ENCODE data around the gene CDHR2.
"Not testable (repeated sequence)": the region's sequence is repeated elsewhere in the genome, so short reads cannot be mapped to it uniquely, and the experiment has no call there.

CDHR2 gene

GRCh38 chr5:176597417-176598389 is 48.6 kb downstream of the CDHR2 start:
- DNase-seq: no peak

GRCh38 chr5:176599749-176600430 is 50.7 kb downstream of the CDHR2 start:
- DNase-seq: not testable (repeated sequence)

- DNase-seq: no peak
Observed at GRCh38 chr5:176601901-176602482, 52.9 kb downstream of the CDHR2 start.

GRCh38 chr5:176603091-176603490 is 53.9 kb downstream of the CDHR2 start:
- no peak for DNase-seq

- DNase-seq: no peak
Observed at GRCh38 chr5:176606032-176606431, 56.9 kb downstream of the CDHR2 start.

DNA sequence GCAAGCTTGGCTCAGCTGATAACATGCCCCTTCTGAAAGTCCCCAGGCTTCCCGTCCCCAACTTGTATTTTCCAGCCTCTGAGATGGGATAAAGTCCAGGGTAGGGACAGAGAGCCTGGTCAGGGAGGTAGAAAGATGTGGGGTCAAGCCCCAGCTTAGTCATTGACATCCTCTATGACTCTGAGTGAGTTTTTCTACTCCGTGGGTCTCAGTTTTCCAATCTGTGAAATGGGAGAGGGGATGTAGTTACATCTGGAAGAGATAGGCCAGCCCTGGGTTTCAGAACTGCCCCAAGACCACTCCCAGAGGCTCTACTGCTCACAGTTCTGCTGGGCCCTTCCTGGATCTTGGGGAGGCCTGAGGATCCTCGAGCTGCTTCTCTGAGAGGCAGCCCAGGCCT is 57.7 kb downstream of the CDHR2 start:
- no peak for DNase-seq

DNA sequence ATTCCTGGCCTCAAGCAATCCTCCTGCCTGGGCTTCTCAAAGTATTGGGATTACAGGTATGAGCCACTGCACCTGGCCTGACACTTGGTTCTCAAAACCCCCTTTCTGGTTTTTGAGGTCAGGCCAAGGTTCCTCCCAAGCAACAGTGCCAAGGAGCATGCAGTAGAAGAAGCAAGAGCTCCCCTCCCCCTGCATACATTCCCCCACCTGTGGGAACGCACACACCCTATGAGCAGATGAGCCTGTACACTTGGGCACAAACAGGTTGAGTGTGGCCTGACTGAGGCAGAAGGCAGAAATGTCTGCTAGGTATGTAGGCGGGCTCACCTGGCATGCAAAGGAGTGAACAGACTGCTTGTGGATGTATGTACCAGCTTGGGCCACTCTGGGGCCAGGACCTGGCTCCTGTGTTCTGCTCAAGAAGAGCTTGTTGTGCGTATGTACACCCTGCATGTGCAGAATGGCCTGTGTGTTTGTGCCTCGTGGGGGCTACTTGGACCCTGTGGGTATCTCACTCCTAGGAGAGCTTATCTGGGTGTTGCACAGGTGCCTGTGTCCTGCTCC is 59.1 kb downstream of the CDHR2 start:
- DNase-seq: no peak

DNA sequence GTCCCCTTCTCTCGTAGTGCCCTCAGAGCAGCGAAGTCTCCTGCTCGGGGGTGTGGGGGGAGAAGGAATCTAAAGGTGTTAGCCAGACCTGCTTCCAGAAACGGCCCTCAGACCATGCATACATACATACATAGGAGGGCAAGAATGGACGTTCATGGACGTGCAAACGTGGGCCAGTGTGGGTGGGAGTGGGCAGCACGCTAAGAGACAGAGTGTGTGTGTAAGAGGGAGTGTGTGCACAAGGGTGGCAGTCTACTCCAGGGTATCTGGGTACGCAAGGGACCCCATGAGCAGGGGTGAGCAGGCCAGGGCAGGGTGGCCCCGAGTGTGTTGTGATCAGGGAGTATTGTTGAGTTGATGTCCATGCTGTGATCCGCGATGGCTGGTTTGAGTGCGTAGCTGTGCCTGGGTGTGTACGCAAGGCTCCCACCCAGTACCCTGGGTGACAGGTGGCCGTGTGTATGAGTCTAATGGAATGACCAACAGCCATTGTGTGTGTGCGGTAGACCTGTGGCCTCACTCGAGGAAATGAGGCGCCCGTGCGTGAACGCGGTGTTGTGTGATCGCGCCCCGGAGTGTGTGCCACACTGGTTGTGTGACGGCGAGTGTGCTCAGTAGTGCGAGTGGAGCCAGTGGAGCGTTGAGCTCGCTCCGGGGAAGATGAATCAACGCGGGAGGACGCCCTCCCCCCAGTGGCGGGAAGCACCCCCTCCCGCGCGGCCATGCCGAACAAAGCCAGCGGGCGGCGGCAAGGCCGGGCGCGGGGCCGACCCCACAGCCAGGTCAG is 60.0 kb downstream of the CDHR2 start:
- no peak for DNase-seq

DNA sequence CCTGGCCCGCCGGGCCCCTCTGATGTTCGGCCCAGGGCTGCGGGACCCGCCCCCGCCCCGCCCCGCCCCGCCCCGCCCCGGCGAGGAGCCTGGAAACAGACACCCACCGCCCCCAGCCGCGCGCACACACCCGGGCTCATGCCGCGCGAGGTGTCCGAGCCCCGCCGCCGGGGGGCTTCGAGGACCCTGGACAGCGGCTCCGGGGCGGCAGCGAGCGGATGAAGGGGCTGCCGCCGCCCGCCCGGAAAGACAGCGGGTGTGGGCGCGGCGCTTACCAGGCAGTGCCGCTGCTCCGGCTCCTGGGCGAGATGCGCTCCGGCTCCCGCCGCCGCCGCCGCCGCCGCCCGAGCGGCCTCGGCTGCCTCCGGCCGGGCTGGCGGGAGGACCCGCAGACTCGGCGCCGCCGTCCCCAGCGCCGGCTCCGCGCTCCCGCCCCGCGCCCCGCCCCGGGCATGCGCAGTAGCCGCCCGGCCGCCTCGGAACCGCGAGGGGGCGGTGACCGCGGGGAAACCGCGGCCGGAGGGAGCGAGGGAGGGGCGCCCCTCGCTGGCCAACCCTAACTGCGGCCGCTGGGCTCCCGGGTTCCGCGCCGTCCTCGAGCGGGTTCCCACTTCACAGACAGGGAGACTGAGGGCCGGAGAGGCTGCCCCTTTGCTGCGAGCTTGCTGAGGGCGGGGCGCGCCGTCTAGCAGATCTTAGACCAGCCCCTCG is 60.7 kb downstream of the CDHR2 start, which contains the start of gene GPRIN1:
GPRIN1 (minus strand) TSS at position 433 of the 711 bp plus-strand sequence. CDS start 10,322 bp downstream, outside the sequence.
- DNase-seq: peak; percentile 39

- DNase-seq: no peak
Observed at GRCh38 chr5:176610435-176610773, 61.3 kb downstream of the CDHR2 start.

DNA sequence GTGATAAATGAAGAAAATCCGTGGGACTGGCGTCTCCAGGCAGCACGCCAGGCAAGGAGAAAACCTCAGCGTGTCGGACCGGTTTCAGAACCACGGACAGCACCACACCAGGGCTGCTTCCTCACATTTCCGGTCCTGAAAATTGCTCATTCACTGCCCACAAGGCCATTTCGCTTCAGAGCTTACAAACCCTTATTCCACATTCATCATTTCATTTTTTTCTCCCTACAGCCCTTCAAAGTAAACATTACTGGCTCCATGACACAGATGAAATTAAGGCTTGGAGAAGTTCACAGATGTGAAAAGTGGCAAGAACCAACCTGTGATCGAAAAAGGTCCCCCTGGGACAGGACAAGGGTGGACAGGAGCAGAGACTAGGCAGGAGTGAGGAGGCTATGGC is 62.3 kb downstream of the CDHR2 start:
- peak; percentile 55 for DNase-seq

DNA sequence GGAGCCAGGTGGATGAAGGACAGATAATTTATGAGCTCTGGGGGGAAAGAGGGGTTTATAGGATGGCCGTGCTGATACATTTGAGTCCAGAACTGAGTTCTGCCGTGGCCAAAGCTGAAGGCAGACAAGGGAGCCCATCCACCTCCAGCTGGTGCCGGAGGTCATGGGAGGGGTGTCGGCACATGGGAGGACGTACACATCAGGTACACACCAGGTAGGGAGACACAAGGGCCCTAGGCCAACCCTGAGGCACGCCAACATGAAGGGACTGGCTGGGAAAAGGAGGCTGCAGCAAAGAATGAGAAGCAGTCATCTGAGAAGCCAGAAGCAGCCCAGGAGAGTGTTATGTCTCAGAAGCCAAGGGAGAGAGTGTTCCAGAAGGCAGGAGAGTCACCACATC is 62.9 kb downstream of the CDHR2 start:
- DNase-seq: no peak

GRCh38 chr5:176612855-176613254 is 63.7 kb downstream of the CDHR2 start:
- DNase-seq: no peak

DNA sequence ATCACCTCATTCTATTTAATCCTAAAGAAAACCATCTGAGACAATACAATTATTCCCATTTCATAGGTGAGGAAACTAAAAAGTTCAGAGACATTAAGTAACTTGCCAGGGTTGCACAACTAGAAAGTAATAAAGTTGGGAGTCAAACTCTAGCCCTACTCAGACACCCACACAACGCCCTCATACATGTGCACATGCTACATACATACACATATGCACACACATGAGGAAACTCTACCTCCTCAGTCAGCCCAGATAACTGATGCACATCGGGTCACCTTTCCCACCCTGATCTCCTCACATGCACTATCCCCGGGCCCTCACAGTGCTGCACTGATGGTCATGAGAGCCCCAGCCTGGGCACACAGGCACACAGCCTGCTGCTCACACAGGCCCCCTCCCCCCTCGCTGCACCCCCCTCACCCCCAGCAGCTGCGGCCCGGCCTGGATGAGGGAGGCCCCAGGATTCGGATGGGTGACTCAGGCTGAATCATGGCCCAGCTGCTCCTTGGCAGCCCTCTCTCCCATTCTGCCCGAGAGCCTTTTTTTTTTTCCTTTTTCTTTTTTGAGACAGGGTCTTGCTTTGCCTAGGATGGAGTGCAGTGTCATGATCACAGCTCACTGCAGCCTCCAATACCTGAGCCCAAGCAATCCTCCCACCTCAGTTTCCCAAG is 65.8 kb downstream of the CDHR2 start:
- no peak for DNase-seq

DNA sequence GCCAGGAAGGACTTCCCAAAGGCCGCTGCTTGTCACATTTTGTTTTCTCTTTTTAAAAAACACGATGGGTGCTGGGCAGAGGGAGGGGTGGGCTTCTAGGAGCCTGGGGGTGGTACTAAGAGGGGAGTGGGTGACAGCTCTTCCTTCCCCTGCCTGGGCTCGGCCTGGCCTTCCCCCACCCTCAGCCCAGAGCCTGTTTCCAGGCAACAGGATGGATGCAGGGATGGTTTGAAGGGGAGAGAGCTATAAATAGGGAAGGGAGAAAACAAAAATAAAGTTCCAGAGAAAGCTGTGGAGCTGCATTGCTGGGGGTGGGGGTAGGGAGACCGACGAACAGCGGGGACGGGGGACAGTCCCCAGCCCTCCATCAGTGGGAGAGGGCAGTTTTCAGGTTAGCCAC is 67.4 kb downstream of the CDHR2 start:
- DNase-seq: no peak

DNA sequence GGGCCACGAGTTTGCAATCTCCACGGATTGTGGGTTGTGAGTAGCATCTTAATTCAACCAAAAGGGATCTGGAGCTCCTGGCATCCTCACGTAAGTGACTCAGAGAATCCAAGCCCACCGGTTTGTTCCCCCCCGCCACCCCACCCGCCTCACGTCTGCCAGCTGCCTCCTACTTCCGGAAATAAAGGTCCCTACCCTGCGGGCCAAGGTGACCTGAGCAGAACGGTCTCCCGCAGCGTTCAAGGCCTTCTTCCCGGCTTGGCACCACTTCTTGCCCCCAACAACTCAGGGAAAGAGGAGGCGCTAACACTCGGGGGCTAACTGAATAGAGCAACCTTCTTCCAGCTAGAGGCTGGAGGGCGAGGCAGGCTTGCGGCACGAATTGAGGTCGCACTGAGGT is 69.6 kb downstream of the CDHR2 start:
- no peak for DNase-seq

GRCh38 chr5:176619203-176619568 is 70.0 kb downstream of the CDHR2 start:
- peak; percentile 52 for DNase-seq

DNA sequence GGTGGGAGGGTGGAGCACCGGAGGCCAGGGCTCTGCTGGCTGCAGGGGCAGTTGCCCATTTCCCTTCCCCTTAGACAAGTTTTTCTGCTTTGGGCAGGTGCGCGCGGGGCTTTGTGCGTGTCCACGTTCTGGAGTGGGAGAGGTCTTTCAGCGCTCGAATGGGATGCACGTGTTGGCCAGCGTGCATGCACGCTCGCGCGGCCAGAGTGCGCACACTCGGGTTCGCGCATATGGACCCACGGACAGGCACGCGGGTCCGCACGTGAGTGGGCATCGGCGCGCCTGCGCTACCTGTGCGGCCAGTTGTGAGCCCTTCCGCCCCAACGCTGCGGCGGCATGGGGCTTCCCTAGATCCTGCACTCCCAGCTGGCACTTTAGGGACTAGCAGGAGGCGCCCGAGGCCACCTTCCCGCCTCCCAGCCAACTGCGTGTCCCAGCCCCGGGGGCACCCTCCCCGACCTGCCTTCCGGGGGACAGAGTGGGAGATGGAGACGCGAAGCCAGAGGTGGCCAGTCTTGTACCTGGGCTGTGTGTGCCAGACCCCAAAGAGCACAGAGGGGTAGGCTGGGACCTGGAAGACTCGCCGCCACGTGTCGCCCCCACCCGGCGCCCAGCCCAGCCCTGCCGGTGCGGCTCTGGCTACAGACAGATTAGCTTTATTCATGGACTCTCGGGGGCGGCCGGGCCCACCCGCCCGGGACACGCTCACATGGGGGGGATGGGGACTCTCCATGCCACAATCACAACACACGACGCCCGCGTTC is 70.6 kb downstream of the CDHR2 start:
- DNase-seq: no peak

DNA sequence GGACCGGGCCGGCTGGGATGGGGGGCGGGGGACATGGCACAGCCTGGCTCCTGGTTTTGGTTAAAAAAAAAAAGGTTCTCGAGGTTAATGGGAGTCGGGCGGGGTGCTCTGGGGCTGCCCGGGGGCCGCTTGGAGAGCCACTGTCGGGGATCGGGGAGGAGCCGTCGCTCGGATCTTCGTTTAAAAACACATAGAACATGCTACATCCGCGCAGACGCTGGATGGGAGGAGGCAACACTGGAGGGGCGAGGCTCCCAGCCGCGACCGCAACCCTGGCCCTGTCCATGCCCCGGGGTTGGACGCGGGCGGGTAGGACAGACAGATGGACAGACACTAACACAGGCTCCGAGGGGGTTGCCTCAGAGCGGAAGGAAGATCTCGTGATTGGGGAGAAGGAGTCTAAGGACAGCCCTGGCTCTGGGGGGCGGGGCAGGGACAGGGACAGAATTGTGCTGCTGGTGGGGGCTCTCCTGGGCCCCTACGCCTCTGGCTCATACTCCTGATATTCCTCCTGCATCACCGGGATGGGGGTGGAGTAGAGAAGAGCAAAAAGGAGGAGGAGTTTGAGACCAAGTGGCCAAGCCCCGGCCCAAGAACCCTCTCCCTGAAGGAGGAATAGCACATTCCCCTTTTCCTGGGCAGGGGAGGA is 71.3 kb downstream of the CDHR2 start:
- DNase-seq: no peak

GRCh38 chr5:176621661-176622079 is 72.5 kb downstream of the CDHR2 start:
- no peak for DNase-seq
